Neural progenitor cell (in vitro differentiated cells): ENCODE data around the gene KIRREL2. TPM values are rescaled to one million over a fixed set of nuclear protein-coding genes. Genes with fewer than 3 reads are reported as not detected.

Experiments used
- DNase-seq: peaks from one replicate; pipeline ENCODE4 v3.0.0-alpha.2; 2016; ENCODE audit warnings: low spot score
- H2AFZ ChIP-seq: fragments of 200-600 bp; sonication (generic); replicated peaks from 2 replicates; pipeline ENCODE4 v1.6.1; 2016; ENCODE audit warnings: antibody characterized with exemption
- H3F3A ChIP-seq: fragments of 200-600 bp; sonication (generic); 2 replicates; pipeline ENCODE4 v1.6.1; 2016; ENCODE audit warnings: antibody characterized with exemption, low read depth
- H3K27ac ChIP-seq: fragments of 200-600 bp; sonication (generic); 2 replicates; pipeline ENCODE4 v1.5.1; 2016; ENCODE audit warnings: mild to moderate bottlenecking
- H3K27me3 ChIP-seq: fragments of 200-600 bp; sonication (generic); 2 replicates; pipeline ENCODE4 v1.6.1; 2016; ENCODE audit warnings: mild to moderate bottlenecking, moderate library complexity
- H3K36me3 ChIP-seq: fragments of 200-600 bp; sonication (generic); 2 replicates; pipeline ENCODE4 v1.5.1; 2016
- H3K4me1 ChIP-seq: fragments of 200-600 bp; sonication (generic); 2 replicates; pipeline ENCODE4 v1.6.1; 2016; ENCODE audit warnings: mixed run types
- H3K4me2 ChIP-seq: fragments of 200-600 bp; sonication (generic); 2 replicates; pipeline ENCODE4 v1.6.1; 2016
- H3K4me3 ChIP-seq: fragments of 200-600 bp; sonication (generic); 2 replicates; pipeline ENCODE4 v1.5.1; 2016
- H3K79me2 ChIP-seq: fragments of 200-600 bp; sonication (generic); 2 replicates; pipeline ENCODE4 v1.6.1; 2016; ENCODE audit warnings: low read depth
- H3K9ac ChIP-seq: fragments of 200-600 bp; sonication (generic); 2 replicates; pipeline ENCODE4 v1.6.1; 2016
- H3K9me3 ChIP-seq: fragments of 200-600 bp; sonication (generic); 2 replicates; pipeline ENCODE4 v1.5.1; 2016; ENCODE audit warnings: low read depth
- H4K20me1 ChIP-seq: fragments of 200-600 bp; sonication (generic); 2 replicates; pipeline ENCODE4 v1.6.1; 2016; ENCODE audit warnings: low read depth
- H3K27ac Mint-ChIP-seq: 3 replicates; pipeline ENCODE4 v1.8.0; 2021; ENCODE audit warnings: mixed read lengths
- H3K27me3 Mint-ChIP-seq: 2 replicates; pipeline ENCODE4 v1.8.0; 2022; ENCODE audit warnings: low read depth, mild to moderate bottlenecking, inconsistent platforms, moderate library complexity, mixed read lengths; ENCODE audit not compliant: insufficient read depth
- H3K36me3 Mint-ChIP-seq: 3 replicates; pipeline ENCODE4 v1.8.0; 2021; ENCODE audit warnings: mixed read lengths
- H3K4me1 Mint-ChIP-seq: 3 replicates; pipeline ENCODE4 v1.8.0; 2021; ENCODE audit warnings: mixed read lengths
- H3K4me3 Mint-ChIP-seq: 3 replicates; pipeline ENCODE4 v1.8.0; 2021; ENCODE audit warnings: mild to moderate bottlenecking, moderate library complexity, mixed read lengths
- H3K9me3 Mint-ChIP-seq: 3 replicates; pipeline ENCODE4 v1.8.0; 2020; ENCODE audit warnings: mixed read lengths
- CTCF ChIP-seq: fragments of 200-600 bp; sonication (generic); IDR thresholded peaks from 2 replicates; pipeline ENCODE4 v1.5.1; 2017; ENCODE audit warnings: antibody characterized with exemption, mild to moderate bottlenecking
- EZH2 ChIP-seq: fragments of 200-600 bp; sonication (generic); IDR thresholded peaks from 2 replicates; pipeline ENCODE4 v1.6.1; 2017; ENCODE audit warnings: antibody characterized with exemption, mild to moderate bottlenecking, moderate library complexity
- EZH2phosphoT487 ChIP-seq: fragments of 200-600 bp; sonication (generic); IDR thresholded peaks from 2 replicates; pipeline ENCODE4 v1.6.1; 2017; ENCODE audit warnings: antibody characterized with exemption
- total RNA-seq: library from RNA; depleted of rRNA; stranded (reverse); fragments of >200 nt; gene quantifications from 2 replicates; pipeline ENCODE4 v1.2.3, GENCODE V29; 2015; ENCODE audit warnings: low replicate concordance

KIRREL2 gene
- total RNA-seq = 2.4 and 5.5 TPM in 2 replicates

- H3K27ac ChIP-seq = no peak within 1 kb of the TSS
- H2AFZ ChIP-seq = peak within 1 kb of the TSS; percentile 83
- Mint-ChIP-seq H3K9me3 (no peaks in the 10 kb centered on the region), H3K27ac (peak within 1 kb of the TSS; percentile 95), H3K4me3 (peak within 1 kb of the TSS; percentile 95), H3K27me3 (peaks cover 23% of the 10 kb centered on the region), H3K4me1 (peaks cover 70% of the 10 kb centered on the region), H3K36me3 (no peaks in the 10 kb centered on the region)
- no peaks in the 10 kb centered on the region for H3K79me2 ChIP-seq
- TF ChIP-seq EZH2 = no peak
- peaks cover 23% of the 10 kb centered on the region for H3K4me1 ChIP-seq
- peak within 1 kb of the TSS; percentile 72 for H3K4me3 ChIP-seq
- no peaks in the 10 kb centered on the region for H3K9me3 ChIP-seq
- no peak within 1 kb of the TSS for H3K9ac ChIP-seq
- H4K20me1 ChIP-seq = peaks cover 8% of the 10 kb centered on the region
- H3K4me2 ChIP-seq = peak within 1 kb of the TSS; percentile 99
- no peaks in the 10 kb centered on the region for H3K36me3 ChIP-seq
- DNase-seq = peak; percentile 82
- peaks cover 39% of the 10 kb centered on the region for H3F3A ChIP-seq
- peaks cover 95% of the 10 kb centered on the region for H3K27me3 ChIP-seq
Measured at GRCh38 chr19:35856546-35857149, at the start of gene KIRREL2. KIRREL2 (plus strand) TSS chr19:35856911; CDS start chr19:35857120, 209 bp downstream.

GRCh38 chr19:35807633-35808032, 49.1 kb upstream of the KIRREL2 start:
- Mint-ChIP-seq H3K27me3 (peaks cover 13% of the 10 kb centered on the region), H3K4me3 (no peak overlapping the region), H3K27ac (no peak overlapping the region)

GRCh38 chr19:35811317-35812219, 45.1 kb upstream of the KIRREL2 start:
- Histone ChIP-seq H3K27me3 (no peaks in the 10 kb centered on the region), H3K4me1 (no peaks in the 10 kb centered on the region), H3K9me3 (no peaks in the 10 kb centered on the region), H2AFZ (no peak overlapping the region), H3F3A (no peaks in the 10 kb centered on the region), H4K20me1 (no peaks in the 10 kb centered on the region), H3K36me3 (no peaks in the 10 kb centered on the region), H3K9ac (no peak overlapping the region), H3K4me2 (no peak overlapping the region), H3K27ac (no peak overlapping the region), H3K4me3 (no peak overlapping the region), H3K79me2 (no peaks in the 10 kb centered on the region)
- H3K4me1 Mint-ChIP-seq = no peaks in the 10 kb centered on the region
- TF ChIP-seq EZH2phosphoT487 = no peak
- no peak for TF ChIP-seq CTCF
- no peak for TF ChIP-seq EZH2
- H3K27me3 Mint-ChIP-seq = peaks cover 17% of the 10 kb centered on the region
- no peaks in the 10 kb centered on the region for H3K36me3 Mint-ChIP-seq
- DNase-seq = no peak
- H3K27ac Mint-ChIP-seq = no peak overlapping the region
- H3K4me3 Mint-ChIP-seq = no peak overlapping the region
- no peaks in the 10 kb centered on the region for H3K9me3 Mint-ChIP-seq

More at GRCh38 chr19:35807633-35808032, 49.1 kb upstream of the KIRREL2 start:
- no peak overlapping the region for H3K4me3 ChIP-seq
- no peak overlapping the region for H3K9ac ChIP-seq
- no peaks in the 10 kb centered on the region for H3K27me3 ChIP-seq
- no peaks in the 10 kb centered on the region for H3K4me1 ChIP-seq
- H3K36me3 ChIP-seq = no peaks in the 10 kb centered on the region
- H3K27ac ChIP-seq = no peak overlapping the region
- no peaks in the 10 kb centered on the region for H4K20me1 ChIP-seq
- Mint-ChIP-seq H3K4me1 (no peaks in the 10 kb centered on the region), H3K9me3 (no peaks in the 10 kb centered on the region), H3K36me3 (no peaks in the 10 kb centered on the region)
- no peaks in the 10 kb centered on the region for H3K9me3 ChIP-seq
- H3F3A ChIP-seq = no peaks in the 10 kb centered on the region
- DNase-seq = no peak
- TF ChIP-seq EZH2phosphoT487 = no peak
- no peak for TF ChIP-seq CTCF
- TF ChIP-seq EZH2 = no peak
- H3K4me2 ChIP-seq = no peak overlapping the region
- no peak overlapping the region for H2AFZ ChIP-seq
- no peaks in the 10 kb centered on the region for H3K79me2 ChIP-seq
